ENCODE results near the gene ENDOU. TPM values are rescaled to one million over a fixed set of nuclear protein-coding genes. Genes with fewer than 3 reads are reported as not detected.
A peak's percentile ranks its signal among the peaks of the same experiment; 100 is the strongest.

Gene ENDOU
- total RNA-seq, 1 donor from 2014 or later = not detected

GRCh38 chr12:47745485-47746041, 20.3 kb upstream of the ENDOU start:
- Mint-ChIP-seq H3K4me3 (ENCODE audit: low read depth) (no peak overlapping the region), H3K27ac (peak overlapping the region; percentile 58)
- intact Hi-C loops (cut with micrococcal nuclease) = no loop called here

GRCh38 chr12:47744778-47745436, 19.6 kb upstream of the ENDOU start:
- H3K9me3 Mint-ChIP-seq = no peaks in the 10 kb centered on the region
- no peak for DNase-seq (ENCODE audit: low spot score)
- H3K4me3 Mint-ChIP-seq (ENCODE audit: low read depth) = no peak overlapping the region
- H3K27ac Mint-ChIP-seq = no peak overlapping the region
- no peaks in the 10 kb centered on the region for H3K36me3 Mint-ChIP-seq (ENCODE audit: low read depth)
- intact Hi-C loops (cut with micrococcal nuclease) = no loop called here
- peaks cover 6% of the 10 kb centered on the region for H3K4me1 Mint-ChIP-seq (ENCODE audit: low read depth)
- peaks cover 16% of the 10 kb centered on the region for H3K27me3 Mint-ChIP-seq (ENCODE audit: low read depth)

More at GRCh38 chr12:47745485-47746041, 20.3 kb upstream of the ENDOU start:
- H3K9me3 Mint-ChIP-seq = no peaks in the 10 kb centered on the region
- no peak for DNase-seq (ENCODE audit: low spot score)
- peaks cover 6% of the 10 kb centered on the region for H3K4me1 Mint-ChIP-seq (ENCODE audit: low read depth)
- peaks cover 16% of the 10 kb centered on the region for H3K27me3 Mint-ChIP-seq (ENCODE audit: low read depth)
- no peaks in the 10 kb centered on the region for H3K36me3 Mint-ChIP-seq (ENCODE audit: low read depth)

- Mint-ChIP-seq H3K27ac (no peak overlapping the region), H3K4me1 (ENCODE audit: low read depth) (peaks cover 6% of the 10 kb centered on the region), H3K36me3 (ENCODE audit: low read depth) (no peaks in the 10 kb centered on the region), H3K27me3 (ENCODE audit: low read depth) (peaks cover 16% of the 10 kb centered on the region), H3K9me3 (no peaks in the 10 kb centered on the region), H3K4me3 (ENCODE audit: low read depth) (no peak overlapping the region)
- intact Hi-C loops (cut with micrococcal nuclease) = no loop called here
- no peak for DNase-seq (ENCODE audit: low spot score)
These were observed 18.8 kb upstream of the ENDOU start for GRCh38 chr12:47744005-47744651.

- H3K27me3 Mint-ChIP-seq (ENCODE audit: low read depth) = peaks cover 16% of the 10 kb centered on the region
- no peaks in the 10 kb centered on the region for H3K36me3 Mint-ChIP-seq (ENCODE audit: low read depth)
- DNase-seq (ENCODE audit: low spot score) = no peak
- intact Hi-C loops (cut with micrococcal nuclease) = no loop called here
- H3K4me3 Mint-ChIP-seq (ENCODE audit: low read depth) = no peak overlapping the region
- no peak overlapping the region for H3K27ac Mint-ChIP-seq
- H3K9me3 Mint-ChIP-seq = no peaks in the 10 kb centered on the region
- peaks cover 6% of the 10 kb centered on the region for H3K4me1 Mint-ChIP-seq (ENCODE audit: low read depth)
These were observed 18.1 kb upstream of the ENDOU start for GRCh38 chr12:47743311-47743860.

- no peaks in the 10 kb centered on the region for H3K9me3 Mint-ChIP-seq
- intact Hi-C loops (cut with micrococcal nuclease) = loop anchor here (1.0 kb wide), 3 partner anchors 25 to 96 kb away; no protein-coding TSS in a partner anchor
- peak; percentile 63 for DNase-seq (ENCODE audit: low spot score)
- no peaks in the 10 kb centered on the region for H3K36me3 Mint-ChIP-seq (ENCODE audit: low read depth)
- H3K4me1 Mint-ChIP-seq (ENCODE audit: low read depth) = peaks cover 6% of the 10 kb centered on the region
- H3K4me3 Mint-ChIP-seq (ENCODE audit: low read depth) = no peak overlapping the region
- peaks cover 16% of the 10 kb centered on the region for H3K27me3 Mint-ChIP-seq (ENCODE audit: low read depth)
- H3K27ac Mint-ChIP-seq = no peak overlapping the region
These were observed 17.0 kb upstream of the ENDOU start for GRCh38 chr12:47742253-47742825.

GRCh38 chr12:47741340-47741703, 16.0 kb upstream of the ENDOU start:
- Mint-ChIP-seq H3K4me1 (ENCODE audit: low read depth) (peaks cover 6% of the 10 kb centered on the region), H3K27me3 (ENCODE audit: low read depth) (peaks cover 16% of the 10 kb centered on the region), H3K9me3 (no peaks in the 10 kb centered on the region), H3K36me3 (ENCODE audit: low read depth) (no peaks in the 10 kb centered on the region), H3K27ac (no peak overlapping the region), H3K4me3 (ENCODE audit: low read depth) (no peak overlapping the region)
- intact Hi-C loops (cut with micrococcal nuclease) = no loop called here
- DNase-seq (ENCODE audit: low spot score) = no peak

GRCh38 chr12:47740606-47741339, 15.5 kb upstream of the ENDOU start:
- H3K4me1 Mint-ChIP-seq (ENCODE audit: low read depth) = peaks cover 6% of the 10 kb centered on the region
- no peak overlapping the region for H3K27ac Mint-ChIP-seq

GRCh38 chr12:47739979-47740378, 14.7 kb upstream of the ENDOU start:
- Mint-ChIP-seq H3K27ac (no peak overlapping the region), H3K4me3 (ENCODE audit: low read depth) (no peak overlapping the region)

More at GRCh38 chr12:47740606-47741339, 15.5 kb upstream of the ENDOU start:
- DNase-seq (ENCODE audit: low spot score) = no peak
- intact Hi-C loops (cut with micrococcal nuclease) = no loop called here
- Mint-ChIP-seq H3K36me3 (ENCODE audit: low read depth) (no peaks in the 10 kb centered on the region), H3K9me3 (no peaks in the 10 kb centered on the region), H3K4me3 (ENCODE audit: low read depth) (no peak overlapping the region), H3K27me3 (ENCODE audit: low read depth) (peaks cover 16% of the 10 kb centered on the region)

GRCh38 chr12:47739297-47739696, 14.0 kb upstream of the ENDOU start:
- no peaks in the 10 kb centered on the region for H3K36me3 Mint-ChIP-seq (ENCODE audit: low read depth)
- no peak overlapping the region for H3K27ac Mint-ChIP-seq
- intact Hi-C loops (cut with micrococcal nuclease) = no loop called here
- no peak overlapping the region for H3K4me3 Mint-ChIP-seq (ENCODE audit: low read depth)
- H3K27me3 Mint-ChIP-seq (ENCODE audit: low read depth) = peaks cover 8% of the 10 kb centered on the region
- peaks cover 6% of the 10 kb centered on the region for H3K4me1 Mint-ChIP-seq (ENCODE audit: low read depth)
- DNase-seq (ENCODE audit: low spot score) = no peak
- H3K9me3 Mint-ChIP-seq = no peaks in the 10 kb centered on the region

More at GRCh38 chr12:47739979-47740378, 14.7 kb upstream of the ENDOU start:
- intact Hi-C loops (cut with micrococcal nuclease) = no loop called here
- DNase-seq (ENCODE audit: low spot score) = no peak
- Mint-ChIP-seq H3K27me3 (ENCODE audit: low read depth) (peaks cover 12% of the 10 kb centered on the region), H3K36me3 (ENCODE audit: low read depth) (no peaks in the 10 kb centered on the region), H3K4me1 (ENCODE audit: low read depth) (peaks cover 6% of the 10 kb centered on the region), H3K9me3 (no peaks in the 10 kb centered on the region)

- Mint-ChIP-seq H3K4me1 (ENCODE audit: low read depth) (peaks cover 6% of the 10 kb centered on the region), H3K36me3 (ENCODE audit: low read depth) (no peaks in the 10 kb centered on the region), H3K4me3 (ENCODE audit: low read depth) (no peak overlapping the region), H3K27ac (no peak overlapping the region), H3K9me3 (no peaks in the 10 kb centered on the region), H3K27me3 (ENCODE audit: low read depth) (peaks cover 2% of the 10 kb centered on the region)
- intact Hi-C loops (cut with micrococcal nuclease) = no loop called here
- no peak for DNase-seq (ENCODE audit: low spot score)
These were observed 12.8 kb upstream of the ENDOU start for GRCh38 chr12:47737936-47738594.

- no peak for DNase-seq (ENCODE audit: low spot score)
- H3K27ac Mint-ChIP-seq = no peak overlapping the region
- no peak overlapping the region for H3K4me3 Mint-ChIP-seq (ENCODE audit: low read depth)
- intact Hi-C loops (cut with micrococcal nuclease) = no loop called here
- peaks cover 3% of the 10 kb centered on the region for H3K4me1 Mint-ChIP-seq (ENCODE audit: low read depth)
- H3K36me3 Mint-ChIP-seq (ENCODE audit: low read depth) = no peaks in the 10 kb centered on the region
- H3K27me3 Mint-ChIP-seq (ENCODE audit: low read depth) = no peaks in the 10 kb centered on the region
- H3K9me3 Mint-ChIP-seq = no peaks in the 10 kb centered on the region
These were observed 11.8 kb upstream of the ENDOU start for GRCh38 chr12:47736877-47737676.

All from activated T-helper 2 cell treated with anti-CD3 and anti-CD28 coated beads, Interferon-gamma antibody, Interleukin-2, Interleukin-4, amounts not matched to agents 10 μg/mL and 5 μg/mL and 100 μg/mL, durations not matched to agents 14 hours and 24 hours and 36 hours (primary cell).